Fibroblast of skin of left biceps (primary cell): ENCODE data around the gene NECTIN1.

ENCODE experiments used
- DNase-seq, 2 experiments: peaks; one replicate each; pipeline ENCODE4 v3.0.0-alpha.2; 2013; ENCODE audit warnings: low read depth in 2 of 2

The NECTIN1 gene

GRCh38 chr11:119728651-119729580, at the start of gene NECTIN1:
Gene NECTIN1, minus strand, starts transcription at chr11:119729200. Its CDS starts 647 bp downstream, at chr11:119728553.
- DNase-seq: peak; percentile 47 to 53

- DNase-seq: no peak
Observed at GRCh38 chr11:119778391-119779194, 49.6 kb upstream of the NECTIN1 start.

- DNase-seq: no peak
Observed at GRCh38 chr11:119777940-119778339, 48.9 kb upstream of the NECTIN1 start.

GRCh38 chr11:119776651-119777050, 47.7 kb upstream of the NECTIN1 start:
- DNase-seq: no peak

- no peak for DNase-seq
Observed at GRCh38 chr11:119776031-119776636, 47.1 kb upstream of the NECTIN1 start.

GRCh38 chr11:119774172-119774763, 45.3 kb upstream of the NECTIN1 start:
- no peak for DNase-seq

- DNase-seq: no peak
Observed at GRCh38 chr11:119772641-119773415, 43.8 kb upstream of the NECTIN1 start.

GRCh38 chr11:119772076-119772475, 43.1 kb upstream of the NECTIN1 start:
- no peak for DNase-seq

GRCh38 chr11:119771172-119771770, 42.3 kb upstream of the NECTIN1 start:
- DNase-seq: no peak

- DNase-seq: no peak
Observed at GRCh38 chr11:119765628-119766027, 36.6 kb upstream of the NECTIN1 start.

- DNase-seq: no peak
Observed at GRCh38 chr11:119764108-119764868, 35.3 kb upstream of the NECTIN1 start.

GRCh38 chr11:119763071-119763728, 34.2 kb upstream of the NECTIN1 start:
- DNase-seq: no peak

GRCh38 chr11:119759747-119760412, 30.9 kb upstream of the NECTIN1 start:
- DNase-seq: no peak

GRCh38 chr11:119759324-119759723, 30.3 kb upstream of the NECTIN1 start:
- DNase-seq: no peak

GRCh38 chr11:119758291-119758690, 29.3 kb upstream of the NECTIN1 start:
- DNase-seq: no peak

GRCh38 chr11:119757378-119757777, 28.4 kb upstream of the NECTIN1 start:
- no peak for DNase-seq

- no peak for DNase-seq
Observed at GRCh38 chr11:119756169-119756865, 27.3 kb upstream of the NECTIN1 start.
